Medulla oblongata (tissue), 1 donor: ENCODE results near the gene OR12D1.
"Not testable (repeated sequence)": the region's sequence is repeated elsewhere in the genome, so short reads cannot be mapped to it uniquely, and the experiment has no call there.

ENCODE experiments used
- DNase-seq: peaks from one replicate; pipeline ENCODE4 v3.0.0-alpha.2; 2015; ENCODE audit errors: extremely low spot score

The OR12D1 gene

GRCh38 chr6:29414588-29414987 is at the start of gene OR12D1:
Gene OR12D1 (plus strand): TSS chr6:29414928.
- no peak for DNase-seq

- DNase-seq: no peak
These were observed 46.0 kb upstream of the OR12D1 start, which contains the start of gene OR5V1 for GRCh38 chr6:29368765-29369164. Gene OR5V1 (minus strand): TSS chr6:29368865. CDS start chr6:29356195, 12,670 bp downstream.

- no peak for DNase-seq
These were observed 39.5 kb upstream of the OR12D1 start, which contains the start of gene OR12D3 for GRCh38 chr6:29375191-29375590. Gene OR12D3 (minus strand): TSS chr6:29375291. CDS start chr6:29375287, 4 bp downstream.

- DNase-seq: no peak
These were observed 38.7 kb upstream of the OR12D1 start for GRCh38 chr6:29376003-29376402.

- no peak for DNase-seq
These were observed 26.2 kb upstream of the OR12D1 start for GRCh38 chr6:29388533-29388932.

GRCh38 chr6:29395331-29395730 is 19.4 kb upstream of the OR12D1 start, which contains the start of gene OR12D2:
Gene OR12D2 (plus strand): TSS chr6:29395631. CDS start chr6:29396700, 1,069 bp downstream.
- DNase-seq: no peak

- DNase-seq: no peak
These were observed 15.2 kb upstream of the OR12D1 start for GRCh38 chr6:29399525-29399924.

GRCh38 chr6:29403801-29404200 is 10.9 kb upstream of the OR12D1 start:
- DNase-seq: no peak

GRCh38 chr6:29419516-29419915 is 4.8 kb downstream of the OR12D1 start:
- DNase-seq: no peak

- no peak for DNase-seq
These were observed 9.4 kb downstream of the OR12D1 start for GRCh38 chr6:29424168-29424567.

- no peak for DNase-seq
These were observed 9.8 kb downstream of the OR12D1 start for GRCh38 chr6:29424575-29424974.

- no peak for DNase-seq
These were observed 10.3 kb downstream of the OR12D1 start for GRCh38 chr6:29425075-29425474.

GRCh38 chr6:29426654-29427053 is 11.9 kb downstream of the OR12D1 start:
- DNase-seq: no peak

GRCh38 chr6:29436730-29437129 is 22.0 kb downstream of the OR12D1 start:
- not testable (repeated sequence) for DNase-seq

- DNase-seq: no peak
These were observed 24.3 kb downstream of the OR12D1 start, which contains the start of gene OR10C1 for GRCh38 chr6:29439006-29439405. Gene OR10C1 (plus strand): TSS chr6:29439306. CDS start chr6:29440016, 710 bp downstream.

- no peak for DNase-seq
These were observed 28.0 kb downstream of the OR12D1 start for GRCh38 chr6:29442719-29443118.

GRCh38 chr6:29444031-29444430 is 29.3 kb downstream of the OR12D1 start:
- DNase-seq: not testable (repeated sequence)

GRCh38 chr6:29447670-29448069 is 32.9 kb downstream of the OR12D1 start:
- DNase-seq: no peak

- DNase-seq: no peak
These were observed 36.9 kb downstream of the OR12D1 start for GRCh38 chr6:29451471-29452193.

- no peak for DNase-seq
These were observed 42.2 kb downstream of the OR12D1 start, which contains the start of the genes OR11A1 and OR2H1 for GRCh38 chr6:29456971-29457370. Gene OR11A1 (minus strand): TSS chr6:29457071. CDS start chr6:29427641, 29,430 bp downstream. Gene OR2H1 (plus strand): TSS chr6:29457155. CDS start chr6:29461770, 4,615 bp downstream.

- DNase-seq: no peak
These were observed 46.5 kb downstream of the OR12D1 start for GRCh38 chr6:29461021-29461814.

- no peak for DNase-seq
These were observed 47.3 kb downstream of the OR12D1 start for GRCh38 chr6:29462022-29462421.
